HG03025 (cell line): Measurements from ENCODE around the gene BAD.
"Not testable (repeated sequence)": the region's sequence is repeated elsewhere in the genome, so short reads cannot be mapped to it uniquely, and the experiment has no call there.

Experiments used
- ATAC-seq: cut with Tn5 transposase; IDR thresholded peaks from one replicate; pipeline ENCODE4 v1.9.1; 2021; ENCODE audit warnings: mild to moderate bottlenecking, moderate library complexity; ENCODE audit not compliant: unreplicated experiment, low FRiP score

The BAD gene

GRCh38 chr11:64247729-64248531 lies 36.5 kb downstream of the BAD start:
- peak; percentile 3 for ATAC-seq

- ATAC-seq: peak; percentile 37
Observed at GRCh38 chr11:64246871-64247728, 37.4 kb downstream of the BAD start, which contains the start of gene PPP1R14B. Gene PPP1R14B, minus strand, starts transcription at chr11:64246943. Its CDS starts 270 bp downstream, at chr11:64246673.

- not testable (repeated sequence) for ATAC-seq
Observed at GRCh38 chr11:64246621-64246870, 37.9 kb downstream of the BAD start.

GRCh38 chr11:64245797-64246620 lies 38.5 kb downstream of the BAD start:
- no peak for ATAC-seq

GRCh38 chr11:64245401-64245796 lies 39.1 kb downstream of the BAD start:
- ATAC-seq: no peak

GRCh38 chr11:64244966-64245365 lies 39.5 kb downstream of the BAD start:
- no peak for ATAC-seq

GRCh38 chr11:64244107-64244506 lies 40.4 kb downstream of the BAD start:
- ATAC-seq: no peak

- no peak for ATAC-seq
Observed at GRCh38 chr11:64243236-64243854, 41.1 kb downstream of the BAD start.

- ATAC-seq: peak; percentile 45
Observed at GRCh38 chr11:64241491-64242374, 42.7 kb downstream of the BAD start.

- ATAC-seq: peak; percentile 39
Observed at GRCh38 chr11:64241241-64241490, 43.3 kb downstream of the BAD start.

GRCh38 chr11:64240435-64241240 lies 43.8 kb downstream of the BAD start, which contains the start of gene FKBP2:
Gene FKBP2, plus strand, starts transcription at chr11:64241095. Its CDS starts 1,293 bp downstream, at chr11:64242388.
- peak; percentile 53 for ATAC-seq

GRCh38 chr11:64239662-64240434 lies 44.6 kb downstream of the BAD start:
- no peak for ATAC-seq

- no peak for ATAC-seq
Observed at GRCh38 chr11:64238999-64239398, 45.5 kb downstream of the BAD start.

- ATAC-seq: no peak
Observed at GRCh38 chr11:64238076-64238475, 46.4 kb downstream of the BAD start.

GRCh38 chr11:64237484-64237951 lies 46.9 kb downstream of the BAD start:
- ATAC-seq: no peak

- no peak for ATAC-seq
Observed at GRCh38 chr11:64235437-64236161, 48.9 kb downstream of the BAD start.

- ATAC-seq: no peak
Observed at GRCh38 chr11:64234647-64235379, 49.7 kb downstream of the BAD start.
